DMS53 (cell line): Measurements from ENCODE around the gene PNPLA7.
"Not testable (repeated sequence)": the region's sequence is repeated elsewhere in the genome, so short reads cannot be mapped to it uniquely, and the experiment has no call there.

ENCODE experiments used
- DNase-seq: peaks from one replicate; lab custom pipeline; 2025; lab: John Stamatoyannopoulos, UW

The PNPLA7 gene

DNA sequence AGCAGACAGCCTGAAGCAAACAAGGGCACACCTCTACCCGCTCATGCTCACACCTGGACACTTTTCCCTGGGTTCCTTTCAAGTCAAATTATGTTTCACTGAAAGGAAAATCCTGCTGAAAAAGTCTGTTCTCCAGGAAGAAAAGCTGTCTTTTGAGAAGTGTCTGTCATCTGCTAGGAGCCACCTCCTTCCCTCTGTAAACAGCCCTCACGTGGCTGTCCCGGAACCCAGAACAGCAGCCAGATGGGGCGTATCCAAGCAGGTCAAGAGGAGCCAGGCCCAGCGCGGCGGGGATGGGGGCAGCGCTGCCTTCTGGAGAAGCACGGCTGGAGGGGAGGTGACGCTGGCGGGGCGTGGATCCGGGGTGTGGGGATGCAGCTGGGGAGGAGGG lies at the start of gene PNPLA7:
Gene PNPLA7, minus strand, starts transcription at position 172 of the 391 bp plus-strand sequence. CDS start 205 bp downstream, outside the sequence.
- DNase-seq: peak; percentile 97

DNA sequence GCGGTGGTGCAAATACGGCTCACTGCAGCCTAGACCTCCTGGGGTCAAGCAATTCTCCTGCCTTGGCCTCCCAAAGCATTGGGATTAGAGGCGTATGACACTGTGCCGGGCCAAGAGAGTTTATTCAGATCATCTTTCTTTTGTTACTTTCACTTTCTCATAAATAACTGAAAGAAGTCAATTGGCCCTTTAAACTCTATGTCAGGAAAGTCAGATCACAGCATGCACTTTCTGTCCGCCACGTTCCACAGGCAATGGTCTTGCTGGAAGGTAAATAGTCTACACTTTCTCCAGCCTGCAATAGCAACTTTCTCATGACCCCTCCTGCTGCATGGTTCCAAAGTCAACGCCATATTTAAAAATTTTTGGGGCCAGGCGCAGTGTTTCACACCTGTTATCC lies 48.7 kb upstream of the PNPLA7 start:
- DNase-seq: no peak

DNA sequence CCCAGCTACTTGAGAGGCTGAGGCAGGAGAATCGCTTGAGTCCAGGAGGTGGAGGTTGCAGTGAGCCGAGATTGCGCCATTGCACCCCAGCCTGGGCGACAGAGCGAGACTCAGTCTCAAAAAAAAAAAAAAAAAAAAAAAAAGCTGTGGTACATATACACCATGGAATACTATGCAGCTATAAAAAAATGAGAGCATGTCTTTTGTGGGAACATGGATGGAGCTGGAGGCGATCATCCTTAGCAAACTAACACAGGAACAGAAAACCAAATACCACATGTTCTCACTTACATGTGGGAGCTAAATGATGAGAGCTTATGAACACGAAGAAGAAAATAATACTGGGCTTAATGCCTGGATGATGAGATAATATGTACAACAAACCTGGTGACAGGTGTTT lies 46.4 kb upstream of the PNPLA7 start:
- DNase-seq: not testable (repeated sequence)

DNA sequence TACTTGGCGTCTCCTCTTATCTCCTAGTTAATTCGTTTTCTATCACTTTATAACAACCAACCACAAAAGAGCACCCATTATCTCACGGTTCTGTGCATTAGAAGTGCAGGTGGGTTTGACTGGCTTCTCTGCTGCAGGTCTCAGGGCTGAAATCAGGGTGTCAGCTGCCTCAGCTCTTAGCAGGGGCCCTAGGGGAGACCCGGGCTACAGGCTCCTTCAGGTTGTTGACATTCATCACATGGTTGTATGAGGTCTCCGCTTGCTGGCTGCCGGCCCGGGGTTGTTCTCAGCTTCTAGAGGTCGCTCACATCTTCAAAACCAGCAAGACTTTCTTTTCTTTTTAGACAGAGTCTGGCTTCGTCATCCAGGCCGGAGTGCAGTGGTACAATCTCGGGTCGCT lies 43.0 kb upstream of the PNPLA7 start:
- DNase-seq: no peak

DNA sequence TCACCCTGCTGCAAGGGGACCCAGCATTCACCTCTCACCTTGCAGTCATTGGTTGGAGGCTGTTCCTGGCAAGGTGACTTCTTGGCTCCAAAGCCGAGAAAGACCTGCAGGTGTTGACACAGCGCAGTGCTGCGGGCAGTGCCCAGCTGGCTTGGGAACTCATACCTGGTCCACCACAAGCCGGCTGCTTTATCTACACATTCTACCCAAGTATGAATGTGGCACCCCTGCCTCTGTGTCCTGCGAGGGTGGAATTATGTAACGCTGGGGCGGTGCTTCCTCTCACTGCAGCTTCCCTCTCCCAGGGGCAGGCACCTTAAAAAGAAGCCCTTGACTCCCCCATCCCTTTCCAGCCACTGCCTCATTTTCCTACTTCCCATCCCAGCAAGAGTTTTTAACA lies 42.6 kb upstream of the PNPLA7 start:
- no peak for DNase-seq

DNA sequence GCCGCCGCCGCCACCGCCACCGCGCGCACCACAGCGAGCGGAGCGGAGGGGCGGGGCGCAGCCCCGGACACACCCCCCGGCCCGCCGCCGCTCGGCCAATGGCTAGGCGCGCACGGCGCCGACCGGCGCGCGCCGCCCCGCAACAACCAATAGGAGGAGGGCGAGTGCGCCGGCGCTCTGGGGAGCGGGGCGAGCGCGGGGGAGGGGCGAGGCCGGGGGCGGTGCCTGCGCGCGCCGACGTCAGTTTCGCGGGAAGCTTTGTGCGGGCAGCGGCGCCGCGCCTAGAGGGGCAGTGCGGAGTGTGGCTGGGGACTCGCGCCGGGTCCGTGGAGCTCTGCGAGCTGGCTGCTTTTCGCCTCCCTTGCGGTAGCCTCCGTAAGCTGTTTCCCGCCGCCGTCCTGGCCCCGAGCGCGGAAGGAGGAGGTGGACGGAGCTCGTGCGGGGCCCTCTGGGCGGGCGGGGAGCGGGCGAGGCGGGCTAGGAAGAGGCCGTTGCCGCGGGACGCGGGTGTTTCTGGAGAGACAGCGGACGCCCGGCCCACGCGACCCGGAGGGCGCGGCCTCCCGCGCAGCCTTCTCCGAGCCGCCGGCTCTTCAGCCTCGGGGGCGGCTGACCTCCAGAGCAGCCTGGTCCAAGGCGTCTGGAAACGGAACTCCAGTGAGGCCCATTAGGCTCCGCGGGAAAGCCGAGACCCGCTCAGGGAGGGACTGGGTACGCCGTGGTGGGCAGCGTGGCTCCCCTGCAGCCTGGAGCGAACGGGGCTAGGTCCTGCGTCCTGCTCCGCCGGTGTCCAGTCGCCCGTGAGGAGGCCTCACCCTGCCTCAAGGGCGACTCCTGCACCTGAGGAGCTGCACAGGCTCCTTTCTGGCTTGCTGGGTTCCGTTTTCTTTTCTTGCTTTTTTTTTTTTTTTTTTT lies 40.5 kb upstream of the PNPLA7 start, which contains the start of gene ZMYND19:
Gene ZMYND19, minus strand, starts transcription at position 44 of the 915 bp plus-strand sequence. CDS start 249 bp downstream, outside the sequence.
- DNase-seq: peak; percentile 96

DNA sequence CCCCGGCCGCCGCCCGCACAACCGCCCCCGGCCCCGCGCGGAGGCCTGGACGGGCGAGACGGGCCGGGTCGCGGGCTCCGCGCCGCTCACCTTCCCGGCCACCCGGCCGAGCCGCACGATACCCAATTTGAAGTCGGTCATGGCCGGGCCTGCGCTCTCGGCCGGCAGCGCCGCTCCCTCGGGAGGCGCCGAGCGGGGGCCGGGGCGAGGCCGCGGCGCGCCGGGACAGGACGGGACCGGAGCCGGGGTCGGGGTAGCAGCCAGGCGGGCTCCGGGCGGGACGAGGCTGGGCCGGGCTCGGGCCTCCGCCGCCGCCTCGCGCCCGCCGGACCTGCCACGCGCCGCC lies 39.9 kb upstream of the PNPLA7 start:
- peak; percentile 75 for DNase-seq

DNA sequence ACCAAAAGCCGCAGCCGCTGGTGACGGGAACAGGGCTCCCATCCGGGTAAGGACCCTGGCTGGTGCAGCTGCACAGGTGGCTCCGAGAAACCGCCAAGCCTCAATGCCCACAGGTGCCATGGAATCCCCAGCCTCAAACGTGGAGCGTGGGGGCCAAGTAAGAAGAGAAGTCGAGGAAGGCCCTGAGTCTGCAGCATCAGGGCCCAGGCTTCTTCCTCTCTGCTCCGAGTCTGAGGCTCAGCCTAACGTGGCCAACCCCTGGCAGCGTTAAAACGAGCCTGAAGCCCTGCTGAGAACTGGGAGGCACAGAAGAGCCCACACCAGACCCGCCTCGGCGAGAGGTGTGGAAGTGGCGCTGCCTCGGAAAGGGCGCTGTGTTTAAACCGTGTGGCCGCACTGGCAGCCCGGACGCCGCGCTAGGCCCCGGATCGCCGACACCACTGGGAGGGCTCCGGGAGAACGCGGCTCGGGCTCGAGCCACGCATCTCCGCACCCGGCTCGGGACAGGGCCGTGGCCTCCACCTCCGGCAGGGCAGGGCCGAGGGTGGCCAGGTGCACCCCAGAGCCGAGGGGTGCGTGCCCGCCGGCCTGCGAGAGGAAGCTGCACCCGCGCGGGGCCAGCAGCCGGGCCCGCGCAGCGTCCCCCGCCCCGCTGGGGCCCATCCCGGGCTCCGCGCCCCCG lies 39.4 kb upstream of the PNPLA7 start:
- DNase-seq: peak; percentile 52

DNA sequence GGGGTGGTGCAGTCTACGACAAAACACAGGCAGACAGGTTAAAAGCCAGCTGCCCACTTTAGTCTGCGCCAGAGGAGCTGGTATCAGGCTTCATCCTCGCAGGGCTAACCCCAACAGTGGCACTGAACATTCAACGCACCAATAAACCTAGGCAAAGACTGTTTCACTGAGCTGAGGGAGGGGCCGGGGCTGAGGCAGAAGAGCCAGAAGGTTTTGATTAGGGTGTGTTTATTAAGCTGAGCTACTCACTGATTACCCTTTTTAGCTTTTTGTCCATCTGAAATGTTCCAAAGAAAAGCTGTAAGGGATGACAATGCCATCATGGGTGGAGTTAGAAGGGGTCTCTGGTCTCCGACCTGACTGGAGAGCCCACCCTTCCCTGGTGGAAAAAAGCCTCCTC lies 38.7 kb upstream of the PNPLA7 start:
- DNase-seq: no peak

DNA sequence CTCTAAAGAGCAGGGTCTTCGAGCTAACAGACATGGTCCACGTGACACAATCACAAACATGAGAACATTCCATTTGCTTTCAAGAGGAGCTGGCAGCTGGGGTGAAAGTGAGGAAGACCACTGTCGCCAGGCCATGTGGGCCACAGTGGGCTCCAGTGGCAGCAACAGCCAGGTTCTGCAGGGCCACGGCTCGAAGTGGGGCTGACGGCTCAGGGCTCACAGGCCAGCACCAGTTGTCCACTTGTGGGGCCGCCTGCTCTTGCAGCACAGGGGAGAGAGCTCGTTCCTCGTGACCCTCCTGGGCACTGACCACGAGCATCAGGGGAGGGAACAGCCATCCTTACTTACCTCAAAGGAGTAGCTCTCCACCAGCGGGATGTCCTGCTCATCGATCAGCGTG lies 38.1 kb upstream of the PNPLA7 start:
- DNase-seq: no peak

DNA sequence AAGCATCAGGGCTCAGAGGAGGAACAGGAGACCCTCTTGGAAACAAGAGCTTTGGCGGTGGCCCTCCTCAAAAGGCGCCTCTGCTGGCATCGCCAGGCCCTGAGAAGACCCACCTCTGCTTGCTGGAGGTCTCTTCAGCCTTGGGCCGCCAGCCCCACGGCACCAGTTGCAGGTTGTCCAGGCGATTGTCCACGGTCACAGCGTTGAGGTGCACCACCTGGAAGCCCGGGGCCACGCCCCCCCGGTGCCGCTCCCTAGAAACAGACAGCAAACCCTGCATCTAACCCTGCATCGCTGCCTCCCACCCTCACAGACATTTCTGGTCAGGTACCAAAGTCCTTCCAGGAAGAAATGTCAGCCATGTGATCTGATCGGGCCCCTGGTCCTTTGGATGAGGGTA lies 36.7 kb upstream of the PNPLA7 start:
- no peak for DNase-seq

DNA sequence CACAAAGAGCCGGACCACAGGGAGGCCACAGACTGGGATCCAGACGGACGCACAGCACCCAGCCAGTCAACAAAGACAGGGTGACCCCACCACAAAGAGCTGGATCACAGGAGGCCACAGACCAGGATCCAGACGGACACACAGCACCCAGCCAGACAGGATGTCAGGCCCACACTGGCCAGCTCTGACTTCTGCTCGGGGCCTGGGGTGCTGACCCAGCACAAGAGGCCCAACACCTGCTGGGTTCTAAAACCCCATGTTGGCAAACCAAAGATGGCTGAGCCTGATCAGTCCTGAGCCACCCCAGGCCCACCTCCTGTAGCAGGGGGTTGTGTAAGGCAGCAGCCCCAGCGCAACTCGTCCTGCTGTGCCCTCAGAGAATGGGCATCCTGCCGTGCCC lies 33.8 kb upstream of the PNPLA7 start:
- no peak for DNase-seq

DNA sequence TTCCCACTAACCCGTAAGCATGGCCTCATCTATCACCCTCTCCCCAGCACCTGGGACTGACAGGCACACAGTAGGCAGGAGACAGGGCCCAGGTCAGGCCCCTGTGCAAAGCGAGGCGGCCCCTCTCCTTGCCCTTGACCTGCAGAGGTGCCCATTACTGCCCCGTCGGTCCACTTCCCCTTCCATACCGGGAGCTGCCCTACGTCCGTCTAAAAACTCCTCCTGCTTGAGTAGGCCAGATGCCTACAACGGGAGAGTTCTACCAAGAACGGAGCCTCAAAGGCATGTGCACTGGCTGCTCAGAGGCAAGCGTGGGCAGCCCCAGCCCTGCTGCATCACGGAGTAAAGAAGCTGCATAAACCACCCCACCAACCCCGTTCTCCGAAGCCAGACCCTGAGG lies 33.1 kb upstream of the PNPLA7 start:
- no peak for DNase-seq

DNA sequence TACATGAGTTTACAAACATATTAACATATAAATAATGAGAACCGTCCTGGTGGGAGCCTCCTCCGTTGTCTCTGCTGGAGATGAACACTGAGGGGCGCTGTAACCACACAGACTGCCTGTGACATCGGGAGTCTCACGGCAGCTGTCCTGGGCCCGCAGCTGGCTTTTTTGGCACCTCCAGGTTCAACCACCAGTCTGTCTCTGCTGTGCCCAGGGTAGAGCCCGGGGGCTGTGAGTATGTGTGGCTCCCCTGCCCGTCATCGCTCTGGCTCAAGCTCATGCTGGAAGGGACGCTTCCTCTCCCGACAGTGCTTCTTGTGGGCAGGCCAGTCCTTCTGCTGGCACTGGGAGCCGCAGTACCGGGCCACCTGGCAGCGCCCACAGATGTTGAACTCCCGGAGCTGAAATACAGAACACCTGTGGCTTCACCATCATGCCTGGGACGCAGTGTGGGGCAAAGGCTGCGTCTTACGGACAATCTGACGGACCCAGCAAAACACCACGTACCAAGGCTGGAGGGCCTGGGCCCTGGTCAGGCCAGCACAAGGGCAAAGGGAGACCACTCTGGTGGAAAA lies 32.2 kb upstream of the PNPLA7 start:
- DNase-seq: peak; percentile 66

DNA sequence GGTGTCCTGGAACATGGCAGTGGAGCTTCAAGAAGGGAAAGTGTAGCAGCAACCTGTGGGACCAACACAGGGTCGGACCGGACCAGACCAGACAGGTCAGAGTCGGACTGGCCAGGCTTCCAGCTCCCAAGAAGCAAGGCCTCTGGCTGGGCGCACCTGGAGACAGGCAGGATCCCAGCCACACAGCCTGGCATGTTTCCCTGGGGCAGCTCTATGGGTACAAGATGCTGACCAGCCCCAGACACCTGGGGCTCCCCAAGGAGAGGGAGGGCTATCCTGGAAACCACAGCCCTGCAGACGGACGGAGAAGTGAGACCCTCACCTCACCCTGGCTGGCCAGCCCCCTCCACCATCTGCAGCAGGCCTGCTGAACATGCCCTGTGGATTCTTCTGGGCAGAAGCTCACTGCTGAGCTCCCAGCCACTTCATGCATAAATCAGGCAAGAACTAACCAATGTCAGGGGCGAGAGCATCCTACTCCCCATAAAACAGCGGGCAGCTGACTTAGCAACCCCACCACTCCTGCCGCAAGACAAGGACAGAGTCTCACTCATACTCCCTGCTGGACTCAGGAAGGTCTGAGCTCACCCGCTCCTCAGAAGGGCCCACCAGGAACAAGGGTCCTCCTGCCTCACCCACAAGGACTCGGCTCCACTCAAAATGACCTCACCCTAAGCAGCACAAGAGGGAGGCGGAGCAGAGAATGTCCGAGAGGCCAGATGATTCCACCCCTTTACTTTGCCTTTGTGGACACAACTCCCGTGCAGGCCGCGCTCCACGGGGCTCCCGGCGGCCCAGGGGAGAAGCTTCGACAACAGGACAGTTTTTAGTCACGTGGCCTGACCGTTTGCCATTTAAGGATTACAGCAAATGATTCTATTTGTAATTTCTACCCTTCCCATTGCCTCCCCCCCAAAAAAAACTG lies 31.4 kb upstream of the PNPLA7 start:
- peak; percentile 35 for DNase-seq

DNA sequence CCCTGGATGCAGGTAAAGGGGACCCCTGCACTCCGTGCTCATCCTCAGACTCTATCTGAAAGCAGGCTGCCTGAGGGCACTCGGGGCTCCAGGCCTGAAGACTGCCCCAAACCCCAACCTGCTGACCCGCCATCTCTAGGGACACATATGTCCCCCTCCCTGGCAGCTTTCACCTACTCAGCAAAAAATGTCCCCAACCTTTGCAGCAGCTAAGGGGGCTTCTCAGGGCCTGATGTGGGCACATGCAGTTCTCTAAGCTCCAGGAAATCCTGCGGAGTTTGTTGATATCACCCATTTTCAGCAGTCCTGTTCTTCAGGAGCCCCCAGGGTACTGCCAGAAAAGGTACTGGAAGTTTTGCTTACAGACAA lies 30.7 kb upstream of the PNPLA7 start:
- DNase-seq: no peak

DNA sequence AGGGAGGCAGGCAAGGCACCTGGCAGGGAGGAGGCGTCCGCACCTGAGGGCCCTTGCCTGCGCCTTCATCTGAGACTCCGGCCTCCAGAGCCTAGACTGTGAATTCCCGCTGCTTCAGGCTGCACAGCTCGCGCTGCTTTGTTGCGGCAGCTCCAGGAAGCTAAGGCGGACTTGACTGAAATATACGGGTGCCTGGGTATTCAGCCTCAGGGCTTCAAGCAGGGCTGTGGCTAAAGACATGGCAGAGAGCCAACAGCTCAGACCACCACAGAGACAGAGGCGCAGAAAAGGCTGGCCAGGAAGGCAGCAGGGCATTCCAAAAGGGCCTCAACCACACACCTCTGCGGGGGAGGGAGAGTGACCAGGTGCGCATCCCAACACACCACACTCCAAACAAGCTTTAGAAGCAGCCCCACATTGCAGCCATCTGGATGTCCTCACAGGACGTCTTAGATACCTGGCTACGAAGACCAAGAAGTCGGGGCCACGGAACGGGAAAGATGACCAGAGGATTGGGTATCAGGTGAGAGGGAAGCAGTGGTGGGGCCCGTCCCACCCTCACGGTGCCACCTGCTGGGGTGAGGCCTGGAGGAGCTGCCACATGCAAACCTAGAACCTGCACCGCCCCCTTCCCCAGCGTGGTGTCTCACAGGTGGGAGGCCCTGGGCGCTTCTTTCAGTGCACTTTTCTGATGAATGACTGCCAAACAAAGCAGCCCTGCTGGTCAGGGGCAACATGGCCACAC lies 30.2 kb upstream of the PNPLA7 start:
- peak; percentile 22 for DNase-seq

DNA sequence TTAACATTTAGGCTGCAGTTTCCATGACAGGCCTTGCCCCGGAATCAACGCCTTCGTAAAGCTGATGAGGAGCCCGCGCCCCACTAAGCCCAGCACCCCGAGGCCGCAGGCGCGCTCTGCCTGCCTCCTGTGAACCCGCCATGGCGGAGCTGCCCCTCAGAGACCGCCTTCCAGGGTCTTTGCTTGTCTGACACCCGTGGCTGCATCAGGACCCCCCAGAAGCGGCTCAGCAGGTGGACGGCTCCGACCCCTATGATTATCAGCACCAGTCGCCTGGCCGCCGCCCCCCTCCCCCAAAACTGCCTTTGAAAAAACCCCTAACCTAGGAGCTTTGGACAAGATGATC lies 29.0 kb upstream of the PNPLA7 start:
- peak; percentile 53 for DNase-seq

DNA sequence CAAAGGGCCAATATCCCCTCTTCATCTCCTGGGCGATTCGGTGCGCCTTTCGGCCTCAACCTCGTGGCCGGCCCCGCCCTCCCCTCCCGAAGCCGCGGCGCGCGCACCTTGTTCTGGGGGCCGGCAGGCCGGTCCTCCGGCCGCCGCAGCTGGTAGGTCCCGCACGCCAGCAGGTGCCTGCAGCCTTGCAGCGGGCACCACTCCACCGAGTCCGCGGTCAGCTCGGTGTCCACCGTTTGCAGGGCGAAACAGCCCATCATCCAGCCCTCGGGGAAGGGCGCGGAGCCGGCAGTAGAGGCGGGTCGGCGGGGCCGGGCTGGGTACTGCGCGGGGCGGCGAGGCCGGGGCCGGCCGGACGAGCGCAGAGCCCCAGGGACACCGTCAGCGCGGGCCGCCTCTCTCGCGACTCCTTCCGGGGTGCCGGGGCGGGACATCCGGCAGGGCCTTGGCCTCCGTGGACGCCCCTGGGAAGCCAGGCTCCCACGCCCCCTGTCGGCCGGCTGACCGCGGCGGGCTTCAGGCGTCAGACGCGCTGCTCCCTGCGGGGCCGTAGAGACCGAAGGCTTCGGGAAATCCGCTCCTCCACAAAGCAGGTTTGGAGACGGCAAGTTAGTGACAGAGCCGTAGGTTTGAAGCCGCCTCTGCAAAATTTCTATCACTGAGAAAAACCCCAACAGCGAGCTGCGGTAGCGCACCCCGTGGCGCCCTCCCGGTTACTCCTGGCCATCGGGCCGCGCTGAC lies 28.5 kb upstream of the PNPLA7 start, which contains the start of gene DPH7:
Gene DPH7, minus strand, starts transcription at position 408 of the 741 bp plus-strand sequence. Its CDS starts 148 bp downstream, at position 260.
- peak; percentile 98 for DNase-seq

DNA sequence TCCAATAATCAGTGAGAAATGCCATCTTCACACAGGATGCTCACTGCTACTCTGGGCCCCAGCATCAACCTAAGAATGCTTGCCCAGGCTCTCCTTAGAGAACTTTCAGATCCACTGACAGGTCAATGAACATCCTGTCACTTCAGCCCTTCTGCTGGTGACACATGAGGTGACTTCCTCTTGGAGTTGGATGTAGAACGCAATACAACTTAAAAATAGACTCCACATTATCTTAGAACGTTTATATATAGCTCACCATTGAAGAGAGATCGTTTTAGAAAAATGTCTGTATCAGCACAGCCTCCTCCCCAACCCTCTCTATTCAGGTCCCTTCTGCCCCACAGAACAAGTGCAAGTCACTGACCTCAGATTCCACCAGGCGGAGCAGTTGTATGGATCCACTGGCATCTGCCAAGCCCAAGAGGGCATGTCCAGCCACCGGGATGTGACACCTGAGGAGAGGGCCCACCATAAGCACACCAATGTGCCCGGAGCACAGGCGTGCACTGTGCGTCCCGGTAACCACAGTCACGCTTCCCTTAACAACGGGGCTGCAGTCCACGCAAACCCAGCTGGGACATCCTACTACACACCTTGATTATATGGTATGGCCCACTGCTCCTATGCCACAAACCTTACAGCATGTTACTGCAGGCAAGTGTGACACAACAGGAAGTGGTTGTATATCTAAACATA lies 25.7 kb upstream of the PNPLA7 start:
- no peak for DNase-seq
